HG03045 (cell line): ENCODE results near the gene TMEM44.
"Not testable (repeated sequence)": the region's sequence is repeated elsewhere in the genome, so short reads cannot be mapped to it uniquely, and the experiment has no call there.

ENCODE experiments used
- ATAC-seq: cut with Tn5 transposase; IDR thresholded peaks from one replicate; pipeline ENCODE4 v1.9.1; 2021; ENCODE audit warnings: mild to moderate bottlenecking, moderate library complexity; ENCODE audit not compliant: unreplicated experiment

The TMEM44 gene

DNA sequence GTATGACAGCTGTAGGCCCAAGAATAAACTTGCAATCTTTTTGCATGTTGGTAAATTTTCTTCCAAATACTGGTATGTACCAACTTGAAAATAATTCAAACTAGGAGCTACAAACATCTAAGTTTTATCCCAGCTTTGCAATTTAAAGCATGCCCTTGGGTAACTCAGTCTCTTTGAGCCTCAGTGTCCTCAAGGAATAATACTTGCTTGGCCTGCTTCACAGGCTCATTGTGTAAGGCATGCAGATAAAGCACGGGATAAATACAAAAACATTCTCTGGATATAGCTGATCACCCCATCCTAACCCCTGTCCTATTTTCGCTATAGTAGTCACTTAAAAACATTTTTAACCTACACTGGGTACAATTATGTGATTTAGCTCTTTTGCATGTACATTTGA lies 9.6 kb upstream of the TMEM44 start:
- no peak for ATAC-seq

DNA sequence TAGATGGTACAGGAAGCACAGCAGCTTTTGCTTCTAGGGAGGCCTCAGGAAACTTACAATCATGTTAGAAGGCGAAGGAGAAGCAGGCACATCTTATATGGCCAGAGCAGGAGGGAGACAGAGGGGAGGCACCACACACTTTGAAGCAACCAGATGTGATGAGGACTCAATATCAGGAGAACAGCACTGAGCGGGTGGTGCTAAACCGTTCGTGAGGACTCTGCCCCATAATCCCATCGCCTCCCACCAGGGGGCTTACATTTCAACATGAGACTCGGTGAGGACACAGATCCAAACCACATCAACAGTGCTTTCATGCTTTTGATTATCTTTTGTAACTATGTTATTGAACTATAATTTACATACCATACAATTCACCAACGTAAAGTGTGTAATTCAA lies 7.6 kb upstream of the TMEM44 start:
- ATAC-seq = no peak

GRCh38 chr3:194638991-194639605 lies 5.9 kb upstream of the TMEM44 start:
- no peak for ATAC-seq

GRCh38 chr3:194637541-194638400 lies 4.6 kb upstream of the TMEM44 start:
- ATAC-seq = no peak

DNA sequence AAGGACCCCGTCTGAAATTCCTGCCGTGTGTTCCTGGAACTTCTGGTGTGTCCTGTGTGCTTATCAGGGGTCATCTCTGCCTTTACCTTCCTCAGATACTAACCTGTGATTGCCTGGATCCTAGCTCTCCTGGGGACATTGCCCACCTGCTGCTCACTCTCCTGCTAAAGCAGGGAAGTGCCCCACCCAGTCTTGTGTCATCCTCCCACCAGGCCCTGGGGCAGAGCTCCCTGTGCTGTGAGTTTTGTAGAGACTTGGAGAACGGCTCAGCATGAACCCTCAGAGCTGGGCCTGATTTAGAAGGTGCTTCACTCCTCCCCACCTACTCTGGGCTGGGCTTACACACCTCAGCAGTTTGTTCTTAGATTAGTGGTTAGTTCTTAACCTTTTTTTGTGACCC lies 3.8 kb upstream of the TMEM44 start:
- no peak for ATAC-seq

GRCh38 chr3:194632809-194633348 lies 340 bp downstream of the TMEM44 start:
- peak; percentile 48 for ATAC-seq

GRCh38 chr3:194632226-194632808 lies 902 bp downstream of the TMEM44 start:
- no peak for ATAC-seq

GRCh38 chr3:194631696-194632095 lies 1.5 kb downstream of the TMEM44 start:
- no peak for ATAC-seq

- not testable (repeated sequence) for ATAC-seq
Measured at GRCh38 chr3:194630681-194631080, 2.5 kb downstream of the TMEM44 start.

GRCh38 chr3:194624956-194625355 lies 8.3 kb downstream of the TMEM44 start:
- ATAC-seq = no peak

DNA sequence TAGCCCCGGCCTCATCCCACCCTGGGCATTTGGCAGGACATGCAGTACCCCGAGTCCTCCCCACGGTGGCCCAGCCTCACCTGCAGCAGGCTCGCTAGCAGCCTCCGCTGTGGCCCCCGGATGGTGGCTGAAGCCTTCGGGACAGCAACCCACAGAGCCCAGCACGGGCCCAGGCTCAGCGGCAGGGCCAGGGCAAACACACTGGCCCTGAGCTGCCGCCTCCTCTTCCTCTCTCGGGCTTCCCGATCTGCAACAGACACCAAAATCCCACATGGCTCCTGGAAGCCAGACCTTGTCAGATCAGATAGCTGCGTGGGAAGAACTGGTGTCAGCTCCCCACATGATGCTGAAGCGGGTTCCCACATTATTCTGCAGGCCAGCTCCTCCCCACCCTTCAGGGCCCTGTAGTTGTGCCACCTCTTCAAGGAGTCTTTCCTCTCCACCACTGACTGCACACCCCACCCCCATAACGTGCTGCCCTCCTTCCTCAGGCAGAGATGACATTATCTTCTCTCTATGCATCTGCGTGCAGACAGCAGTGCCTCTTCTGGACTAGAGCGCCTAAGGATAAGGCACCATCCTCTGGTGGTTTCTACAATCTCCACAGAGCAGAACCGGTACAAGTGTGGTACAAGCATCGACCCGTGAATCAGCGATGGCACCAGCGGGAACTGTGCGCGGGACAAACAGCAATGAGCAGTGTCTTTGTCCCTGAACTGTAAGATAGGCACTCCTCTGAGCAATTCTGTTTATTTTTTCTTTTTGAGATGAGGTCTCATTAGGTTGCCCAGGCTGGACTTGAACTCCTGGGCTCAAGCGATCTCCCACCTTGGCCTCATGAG lies 9.5 kb downstream of the TMEM44 start:
- no peak for ATAC-seq

GRCh38 chr3:194622621-194623340 lies 10.4 kb downstream of the TMEM44 start:
- ATAC-seq = no peak

GRCh38 chr3:194621947-194622346 lies 11.3 kb downstream of the TMEM44 start:
- no peak for ATAC-seq

- no peak for ATAC-seq
Measured at GRCh38 chr3:194620196-194620595, 13.0 kb downstream of the TMEM44 start.

GRCh38 chr3:194619741-194620140 lies 13.5 kb downstream of the TMEM44 start:
- no peak for ATAC-seq

DNA sequence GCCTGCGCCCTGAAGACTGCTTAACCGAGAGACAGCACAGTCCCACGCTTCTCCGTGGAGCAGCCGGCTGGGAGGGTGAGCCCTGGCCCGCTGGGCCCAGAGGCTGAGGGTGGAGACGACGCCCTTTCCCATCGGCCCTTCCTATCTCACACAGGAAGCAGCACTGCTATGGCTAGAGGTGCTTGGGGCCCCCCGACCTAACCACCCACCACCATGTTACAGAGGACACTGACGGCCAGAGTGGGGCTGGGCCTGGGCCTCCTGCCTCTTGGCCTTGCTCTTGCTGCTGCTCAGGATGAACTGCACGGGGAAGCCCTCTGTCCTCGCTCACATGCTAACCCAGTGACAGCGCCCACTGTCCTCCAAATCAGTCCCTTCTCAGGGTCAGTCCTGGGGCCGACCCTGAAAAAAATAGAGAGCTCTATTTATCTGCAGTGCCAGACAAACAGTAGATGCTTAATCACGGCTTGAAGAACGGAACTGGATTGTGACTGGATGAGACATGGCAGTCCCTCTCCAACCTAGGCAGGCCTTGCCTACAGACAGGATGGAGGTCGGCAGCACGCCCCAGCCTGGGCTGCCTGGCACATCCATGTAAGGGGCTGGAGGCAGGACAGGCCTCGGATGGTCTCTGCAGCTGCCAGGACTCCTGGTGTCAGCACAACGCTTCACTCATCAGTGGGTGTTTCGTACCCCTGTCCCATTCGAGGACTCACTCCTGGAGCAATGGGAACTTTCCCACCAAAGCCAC lies 14.2 kb downstream of the TMEM44 start:
- ATAC-seq = no peak

DNA sequence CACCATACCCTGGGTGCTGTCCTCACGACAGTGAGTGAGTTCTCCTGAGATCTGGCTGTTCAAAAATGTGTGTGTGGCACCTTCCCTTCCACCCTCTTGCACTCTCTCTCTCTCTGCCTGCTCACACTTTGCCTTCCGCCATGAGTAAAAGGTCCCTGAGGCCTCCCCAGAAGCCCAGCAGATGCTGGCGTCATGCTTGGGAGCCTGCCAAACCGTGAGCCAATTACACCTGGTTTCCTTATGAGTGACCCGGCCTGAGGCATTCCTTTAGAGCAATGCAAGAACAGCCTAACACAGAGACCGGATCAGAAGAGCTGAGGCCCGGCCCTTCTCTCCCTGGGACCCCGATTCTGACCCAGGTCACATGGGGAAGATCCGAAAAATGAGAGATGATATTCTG lies 15.4 kb downstream of the TMEM44 start:
- no peak for ATAC-seq

GRCh38 chr3:194617143-194617671 lies 16.0 kb downstream of the TMEM44 start:
- ATAC-seq = no peak

GRCh38 chr3:194615226-194615625 lies 18.0 kb downstream of the TMEM44 start:
- ATAC-seq = no peak
